22Rv1 (cell line): ENCODE results near the gene TKTL1.

ENCODE experiments used
- CTCF ChIP-seq: fragments of 450-650 bp; IDR thresholded peaks from 2 replicates; pipeline ENCODE4 v1.5.1; 2017; ENCODE audit warnings: mild to moderate bottlenecking
- ZFX ChIP-seq: fragments of 450-650 bp; IDR thresholded peaks from 2 replicates; pipeline ENCODE4 v1.6.1; 2017; ENCODE audit warnings: antibody characterized with exemption, borderline replicate concordance

GRCh38 chrX:154350429-154351182, 55.0 kb downstream of the TKTL1 start:
- TF ChIP-seq CTCF, result no peak
- no peak for TF ChIP-seq ZFX
